ENCODE results near the gene F2RL3.
"Not testable (repeated sequence)": the region's sequence is repeated elsewhere in the genome, so short reads cannot be mapped to it uniquely, and the experiment has no call there.

F2RL3 gene

DNA sequence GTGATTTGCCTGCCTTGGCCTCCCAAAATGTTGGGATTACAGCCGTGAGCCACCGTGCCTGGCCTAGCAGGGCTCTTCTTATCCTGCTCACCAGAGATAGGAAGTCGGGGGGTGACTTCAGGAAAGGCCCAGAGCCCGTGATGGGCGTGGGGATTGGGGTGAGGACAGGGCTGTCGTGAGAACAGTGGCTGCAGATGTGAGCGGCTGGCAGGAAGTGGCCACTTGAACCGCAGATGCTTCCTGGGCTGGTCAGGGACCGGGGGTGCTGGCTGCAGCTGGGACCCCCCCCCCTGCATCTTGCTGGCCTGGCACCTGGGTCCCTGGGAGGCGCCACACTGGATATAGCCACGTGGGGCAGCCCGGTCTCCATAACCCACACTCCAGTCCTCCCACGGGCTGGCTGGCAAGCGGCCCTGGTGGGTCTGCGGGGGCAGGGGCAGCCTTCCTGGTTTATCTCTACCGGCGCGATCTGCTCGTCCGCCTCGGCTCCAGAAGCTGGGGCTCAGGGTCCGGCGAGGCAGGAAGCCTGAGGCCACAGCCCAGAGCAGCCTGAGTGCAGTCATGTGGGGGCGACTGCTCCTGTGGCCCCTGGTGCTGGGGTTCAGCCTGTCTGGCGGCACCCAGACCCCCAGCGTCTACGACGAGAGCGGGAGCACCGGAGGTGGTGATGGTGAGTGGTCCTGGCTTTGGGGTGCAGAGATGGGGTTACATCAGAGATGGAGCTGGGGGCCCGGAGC, at the start of gene F2RL3:
Gene F2RL3 (plus strand): TSS at position 371 of the 737 bp plus-strand sequence. CDS start 191 bp downstream, at position 562.
- no peak for DNase-seq

DNA sequence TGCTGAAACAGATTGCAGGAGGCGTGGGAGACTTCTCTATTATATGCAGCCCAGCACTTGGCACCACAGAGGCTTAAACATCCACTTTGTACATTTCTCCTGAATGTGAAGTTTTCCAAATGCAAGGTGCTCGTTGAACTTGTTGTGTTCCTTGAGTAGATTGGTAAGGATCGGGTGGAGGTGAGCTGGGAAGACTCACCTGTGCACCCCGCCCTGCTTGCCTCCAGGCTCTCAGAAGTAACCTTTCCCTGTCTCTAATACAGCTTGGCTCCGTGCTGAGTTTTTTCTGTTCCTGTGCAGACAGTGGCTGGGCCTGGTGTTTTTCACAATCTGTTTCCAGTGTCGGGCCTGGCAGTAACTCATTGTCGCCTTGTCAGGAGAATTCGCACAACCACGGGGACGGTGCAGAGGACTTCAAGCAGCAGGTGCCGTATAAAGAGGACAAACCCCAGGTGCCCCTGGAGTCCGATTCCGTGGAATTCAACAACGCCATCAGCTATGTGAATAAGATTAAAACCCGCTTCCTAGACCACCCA, 47.3 kb upstream of the F2RL3 start:
- no peak for DNase-seq

DNA sequence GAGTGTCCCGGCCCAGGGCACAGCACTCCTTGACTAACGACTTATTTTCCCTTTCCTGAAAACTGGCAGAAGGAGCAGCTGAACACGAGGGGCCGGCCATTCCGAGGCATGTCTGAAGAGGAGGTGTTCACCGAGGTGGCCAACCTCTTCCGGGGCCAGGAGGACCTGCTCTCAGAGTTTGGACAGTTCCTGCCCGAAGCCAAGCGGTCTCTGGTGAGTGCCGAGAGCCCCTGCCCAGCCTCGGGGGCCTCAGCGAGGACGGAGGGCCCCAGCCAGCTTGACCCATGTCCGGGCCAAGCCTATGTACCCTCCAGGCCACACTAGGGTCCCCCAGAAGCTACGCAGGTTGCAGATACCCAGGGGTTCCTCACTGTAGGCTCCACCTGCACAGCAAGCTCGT, 41.9 kb upstream of the F2RL3 start:
- DNase-seq, result no peak

DNA sequence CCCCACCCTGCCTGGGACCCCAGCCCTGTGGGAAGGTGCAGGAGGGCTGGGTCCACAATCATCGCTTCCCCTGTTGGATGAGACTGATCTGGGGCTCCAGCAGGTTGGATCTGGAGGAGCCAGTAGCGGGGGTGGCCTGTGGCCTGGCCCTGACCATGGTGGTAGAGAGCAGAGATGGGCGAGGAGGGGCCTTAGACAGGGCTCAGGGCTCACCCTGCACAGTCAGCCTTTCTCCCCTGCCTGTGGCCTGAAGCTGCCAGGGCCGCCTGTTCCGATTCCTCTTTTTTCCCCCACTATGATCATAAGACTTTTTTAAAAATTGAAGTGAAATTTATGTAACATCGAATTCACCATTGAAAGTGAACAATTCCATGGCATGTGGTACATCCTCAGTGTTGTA, 41.4 kb upstream of the F2RL3 start:
- DNase-seq, result no peak

DNA sequence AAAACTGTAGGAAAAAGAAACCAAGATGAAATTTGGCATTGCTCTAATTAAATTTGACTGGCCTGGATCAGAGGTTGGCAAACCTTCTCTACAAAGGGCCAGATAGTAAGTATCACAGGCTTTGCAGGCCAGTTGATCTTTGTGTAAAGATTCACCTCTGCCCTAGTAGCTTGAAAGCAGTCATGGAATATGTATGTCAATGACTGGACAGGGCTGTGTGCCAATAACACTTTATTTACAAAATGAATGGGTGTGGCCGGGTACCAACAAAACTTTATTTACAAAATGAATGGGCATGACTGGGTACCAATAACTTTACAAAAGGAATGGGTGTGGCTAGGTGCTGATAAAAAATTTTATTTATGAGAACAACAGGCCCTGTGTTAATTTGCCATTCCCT, 39.6 kb upstream of the F2RL3 start:
- DNase-seq, result no peak

DNA sequence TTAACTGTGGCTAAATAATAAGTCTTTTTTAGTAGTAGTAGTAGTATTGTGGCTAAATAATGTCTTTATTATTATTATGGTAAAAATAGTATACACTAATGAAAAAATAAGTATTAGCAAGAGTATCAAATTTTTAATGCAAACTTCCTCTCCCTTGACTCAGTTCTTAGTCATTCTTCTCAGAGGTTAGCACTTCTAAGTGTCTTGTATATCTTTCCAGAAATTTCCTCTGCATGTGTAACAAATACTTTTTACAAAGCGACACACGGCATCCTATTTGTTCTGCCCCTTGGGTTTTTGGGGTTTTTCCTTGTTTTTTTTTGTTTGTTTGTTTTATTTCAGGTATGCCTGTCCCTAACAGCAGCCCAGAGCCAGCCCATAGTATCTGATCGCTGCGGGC, 38.7 kb upstream of the F2RL3 start:
- DNase-seq, result no peak

DNA sequence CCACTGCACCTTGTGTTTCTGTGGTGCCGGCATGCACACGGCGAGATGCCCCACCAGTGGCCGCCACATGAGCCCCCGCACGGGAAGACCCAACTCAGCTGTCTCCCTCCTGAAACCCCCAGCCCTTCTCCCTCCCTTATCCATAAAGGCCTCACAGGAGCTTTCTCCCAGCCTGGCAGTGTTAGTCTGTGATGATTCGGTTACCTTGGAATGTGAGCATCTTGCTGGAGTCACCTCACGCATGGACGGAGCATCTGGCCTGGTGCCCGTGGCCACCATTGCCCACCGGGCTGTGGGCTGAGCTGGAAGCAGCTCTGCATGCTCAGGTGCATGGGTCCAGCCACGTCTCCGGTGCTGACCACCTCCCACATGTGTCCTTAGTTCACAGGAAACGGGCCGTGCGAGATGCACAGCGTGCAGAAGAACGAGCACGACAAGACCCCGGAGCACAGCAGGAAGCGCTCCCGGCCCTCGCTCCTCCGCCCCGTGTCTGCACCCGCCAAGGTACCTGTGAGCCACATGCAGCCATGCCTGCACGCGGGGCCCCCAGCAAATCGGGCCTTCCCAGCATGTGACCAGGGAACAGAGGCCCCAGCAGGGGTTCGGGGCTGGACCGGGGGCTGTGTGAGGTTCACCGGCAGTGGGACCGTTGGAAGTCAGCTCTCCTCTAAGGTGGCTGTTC, 37.6 kb upstream of the F2RL3 start:
- no peak for DNase-seq

DNA sequence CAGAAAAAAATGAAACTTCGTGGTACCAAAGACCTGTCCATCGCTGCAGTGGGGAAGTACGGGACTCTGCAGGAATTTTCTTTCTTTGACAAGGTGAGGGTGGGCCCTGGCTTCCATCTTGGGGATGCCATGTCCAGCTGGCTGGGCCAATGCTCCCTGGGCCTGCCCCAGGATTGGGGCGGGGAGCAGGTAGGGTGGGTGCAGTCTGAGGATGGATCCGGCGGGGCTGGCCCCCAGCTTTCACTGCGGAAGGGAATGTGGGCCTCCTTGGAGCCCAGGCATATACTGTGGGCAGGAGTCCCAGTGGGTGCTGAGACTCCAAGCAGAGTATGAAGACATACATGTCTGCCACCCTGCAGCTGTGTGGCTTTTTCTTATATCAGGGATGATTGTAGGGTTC, 35.7 kb upstream of the F2RL3 start:
- no peak for DNase-seq

DNA sequence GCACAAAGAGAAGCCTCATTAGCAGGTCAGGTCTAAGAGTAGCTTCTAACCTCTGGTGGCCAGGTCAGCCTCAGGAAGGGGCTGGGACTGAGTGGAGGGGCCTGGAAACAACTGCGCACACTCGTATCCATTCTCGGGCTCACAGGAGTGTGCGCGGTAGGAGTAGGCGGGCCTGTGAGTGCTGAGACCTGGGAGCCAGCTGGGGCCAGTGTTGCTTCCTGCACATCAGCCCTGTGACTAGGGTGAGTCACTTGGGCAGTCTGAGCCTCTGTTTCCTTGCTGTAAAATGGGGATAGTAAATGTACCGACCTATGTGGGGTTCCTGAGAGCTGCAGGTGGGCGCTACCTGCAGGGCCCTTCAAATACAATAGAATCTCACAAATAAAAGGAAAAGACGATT, 32.7 kb upstream of the F2RL3 start:
- no peak for DNase-seq

DNA sequence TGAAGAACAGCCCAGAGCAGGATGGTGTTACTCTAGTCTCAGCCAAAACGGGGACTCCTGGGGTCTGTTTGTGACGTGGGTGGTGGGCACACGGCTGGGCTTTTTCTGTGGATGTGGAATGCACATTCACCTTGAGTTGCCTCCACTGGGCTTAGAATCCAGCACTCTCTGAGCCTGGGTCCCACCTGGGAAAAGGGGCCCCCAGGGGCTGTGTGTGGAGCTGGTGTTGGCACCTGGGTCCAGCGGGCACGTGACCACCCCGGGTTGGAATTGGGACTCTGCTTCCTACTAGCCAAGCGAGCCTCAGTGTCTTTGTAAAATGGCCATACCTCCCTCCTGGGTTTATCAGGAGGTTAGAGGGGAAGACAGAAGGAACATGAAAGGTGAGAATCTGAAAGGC, 29.2 kb upstream of the F2RL3 start:
- DNase-seq, result no peak

DNA sequence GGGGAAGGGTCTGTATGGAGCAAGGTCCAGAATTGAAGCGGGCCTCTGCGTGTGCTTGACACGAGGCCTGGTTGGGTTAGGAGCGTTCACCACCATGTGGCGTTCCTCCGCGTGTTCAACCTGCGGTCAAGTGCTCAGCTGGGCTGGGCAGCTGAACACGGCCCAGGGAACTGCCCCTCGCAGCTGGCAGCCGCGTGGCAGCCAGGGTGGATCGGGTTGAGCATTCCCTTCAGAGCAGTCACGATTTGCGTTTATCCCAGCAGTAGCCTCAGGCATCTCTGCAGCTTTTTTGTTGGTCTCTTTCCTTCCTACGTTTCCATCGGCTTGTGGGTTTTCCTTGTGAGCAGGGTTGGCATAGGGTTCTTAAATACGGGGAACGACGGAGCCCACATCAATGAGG, 28.7 kb upstream of the F2RL3 start:
- DNase-seq, result no peak

DNA sequence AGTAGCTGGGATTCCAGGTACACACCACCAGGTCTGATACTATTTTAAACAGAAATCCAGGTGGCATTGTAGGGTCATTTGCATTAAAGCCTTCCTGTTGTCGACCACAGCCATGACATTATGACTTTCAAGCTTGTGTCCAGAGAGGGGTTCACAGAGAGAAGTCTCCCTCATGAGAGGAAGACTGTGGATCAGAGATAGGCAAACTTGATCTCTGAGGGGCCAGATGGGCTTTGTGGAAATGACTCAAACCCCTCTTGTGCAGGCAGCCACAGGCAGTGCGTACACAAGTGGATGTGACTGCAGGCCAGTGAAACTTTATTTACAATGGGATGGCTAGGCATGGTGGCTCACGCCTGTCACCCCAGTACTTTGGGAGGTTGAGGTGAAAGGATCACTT, 27.8 kb upstream of the F2RL3 start:
- DNase-seq, result no peak

DNA sequence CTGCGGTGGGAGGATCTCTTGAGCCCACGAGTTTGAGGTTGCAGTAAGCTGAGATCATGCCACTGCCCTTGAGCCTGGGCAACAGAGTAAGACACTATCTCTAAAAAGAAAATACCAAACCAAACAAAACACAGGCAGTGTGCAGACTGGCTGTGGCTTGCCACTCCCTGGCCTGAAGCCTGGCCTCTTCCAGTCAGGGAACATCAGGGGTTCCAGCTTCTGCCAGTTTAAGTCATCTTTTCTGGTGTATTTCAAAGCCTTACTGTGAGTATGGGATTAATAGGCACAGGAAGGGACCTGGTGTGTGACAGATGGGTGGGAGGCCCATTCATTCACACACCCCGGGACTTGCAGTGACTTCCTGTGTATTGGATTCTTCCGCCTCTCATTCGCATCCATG, 27.0 kb upstream of the F2RL3 start:
- DNase-seq, result no peak

DNA sequence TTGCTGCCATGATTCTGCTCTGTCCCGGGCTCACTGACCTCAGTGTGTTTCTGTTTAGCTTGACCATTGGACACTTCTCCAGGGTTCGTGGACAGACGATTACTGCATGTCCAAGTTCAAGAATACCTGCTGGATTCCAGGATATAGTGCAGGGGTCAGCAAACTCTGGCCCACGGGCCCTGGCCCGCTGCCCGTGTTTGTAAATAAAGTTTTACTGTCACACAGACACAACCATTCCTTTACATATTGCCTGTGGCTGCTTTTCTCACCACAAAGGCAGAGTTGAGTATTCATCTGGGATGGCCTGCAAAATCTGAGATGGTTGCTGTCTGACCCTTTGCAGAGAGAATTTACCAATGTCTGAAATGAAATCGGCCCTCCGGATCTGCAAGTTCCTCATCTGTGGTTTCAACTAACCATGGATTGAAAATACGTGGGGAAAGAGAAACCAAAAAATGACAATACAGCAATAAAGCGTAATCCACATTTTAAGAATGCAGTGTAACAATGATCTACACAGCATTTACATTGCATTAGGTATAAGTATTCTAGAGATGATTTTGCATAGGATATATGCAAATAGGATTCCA, 25.9 kb upstream of the F2RL3 start:
- no peak for DNase-seq

DNA sequence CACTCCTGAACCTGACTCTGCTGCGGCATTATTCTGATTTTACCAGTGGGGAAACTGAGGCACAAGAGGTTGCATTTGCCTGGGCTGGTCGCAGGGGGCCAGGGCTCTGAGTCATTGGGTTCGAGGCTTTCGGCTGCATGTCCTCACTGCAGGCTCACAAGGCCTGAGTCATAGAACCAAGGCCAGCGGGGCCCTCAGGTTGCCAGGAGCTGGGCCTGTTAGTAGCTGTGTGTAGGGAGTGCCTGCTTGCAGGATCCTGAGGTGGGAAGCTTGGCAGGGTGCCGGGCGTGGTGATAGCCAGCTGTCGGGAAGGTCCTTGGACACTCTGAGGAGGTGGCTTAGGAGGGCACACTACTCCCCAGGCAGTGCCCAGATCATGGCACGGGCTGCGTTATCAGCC, 21.6 kb upstream of the F2RL3 start:
- DNase-seq, result no peak

DNA sequence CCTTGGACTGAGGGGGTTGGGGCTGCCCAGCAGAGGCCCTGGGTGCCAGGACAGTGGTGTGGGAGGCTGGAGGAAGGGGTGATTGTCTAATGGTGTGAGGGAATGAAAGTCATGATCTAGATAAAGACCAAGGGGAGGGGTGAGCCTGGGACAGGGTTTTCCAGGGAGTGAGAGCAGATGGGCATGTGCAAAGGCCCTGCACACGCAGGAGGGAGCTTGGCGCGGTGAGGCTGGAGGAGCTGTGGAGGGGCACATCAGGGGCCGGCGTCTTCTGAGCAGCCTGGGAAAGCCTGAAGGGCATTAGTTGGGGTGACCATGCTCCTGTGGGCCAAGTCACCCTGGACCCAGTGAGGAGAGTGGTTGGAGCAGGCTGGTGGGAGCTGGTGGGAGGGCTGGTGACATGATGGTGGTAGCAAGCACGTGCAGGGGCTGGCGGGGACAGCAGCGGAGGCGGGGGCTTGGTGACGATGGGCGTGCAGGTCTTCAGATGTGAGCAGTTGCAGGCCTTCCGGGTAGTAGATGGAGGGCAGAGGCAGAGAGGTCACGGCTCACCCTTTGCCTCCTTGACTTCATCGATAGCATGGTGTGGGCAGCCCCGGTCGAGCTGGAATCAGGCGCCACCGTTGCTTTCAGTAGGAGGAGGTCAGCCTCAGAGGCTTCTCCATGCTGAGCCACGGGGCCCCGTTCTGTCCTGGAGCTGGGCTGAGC, 20.2 kb upstream of the F2RL3 start:
- no peak for DNase-seq

DNA sequence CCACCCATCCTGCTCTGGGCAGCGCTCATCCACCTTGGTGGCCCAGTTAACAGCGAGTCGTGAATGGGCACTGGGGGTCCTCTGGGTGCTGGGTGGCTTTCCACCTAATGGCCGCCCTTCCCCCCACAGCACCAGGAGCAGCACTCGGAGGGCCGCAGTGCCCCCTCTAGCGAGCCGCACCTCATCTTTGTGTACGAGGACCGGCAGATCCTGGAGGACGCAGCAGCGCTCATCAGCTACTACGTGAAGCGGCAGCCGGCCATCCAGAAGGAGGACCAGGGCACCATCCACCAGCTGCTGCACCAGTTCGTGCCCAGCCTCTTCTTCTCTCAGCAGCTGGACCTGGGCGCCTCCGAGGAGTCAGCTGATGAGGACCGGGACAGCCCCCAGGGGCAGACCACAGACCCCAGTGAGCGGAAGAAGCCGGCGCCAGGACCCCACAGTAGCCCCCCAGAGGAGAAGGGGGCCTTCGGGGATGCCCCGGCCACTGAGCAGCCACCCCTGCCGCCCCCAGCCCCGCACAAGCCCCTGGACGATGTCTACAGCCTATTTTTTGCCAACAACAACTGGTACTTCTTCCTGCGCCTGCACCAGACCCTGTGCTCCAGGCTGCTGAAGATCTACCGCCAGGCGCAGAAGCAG, 19.3 kb upstream of the F2RL3 start:
- DNase-seq, result no peak

DNA sequence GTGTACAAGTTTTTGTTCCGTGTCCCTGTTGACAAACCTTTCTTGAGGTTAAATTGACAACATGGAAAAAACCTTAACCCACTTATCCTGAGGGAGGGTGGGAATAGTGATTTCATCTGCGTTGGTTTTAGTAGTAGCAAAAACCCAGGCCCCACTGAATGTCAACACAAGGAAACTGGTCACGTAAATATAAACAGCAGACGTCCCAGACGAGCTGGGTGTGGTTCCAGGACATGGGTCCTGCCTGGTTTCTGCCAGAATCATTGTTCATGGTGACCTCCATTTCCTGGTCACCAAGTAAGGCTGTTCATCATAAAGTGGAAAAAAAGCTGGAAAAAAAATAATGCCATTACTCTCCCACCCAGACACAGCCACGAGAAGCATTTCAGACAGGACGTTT, 16.9 kb upstream of the F2RL3 start:
- DNase-seq, result no peak

DNA sequence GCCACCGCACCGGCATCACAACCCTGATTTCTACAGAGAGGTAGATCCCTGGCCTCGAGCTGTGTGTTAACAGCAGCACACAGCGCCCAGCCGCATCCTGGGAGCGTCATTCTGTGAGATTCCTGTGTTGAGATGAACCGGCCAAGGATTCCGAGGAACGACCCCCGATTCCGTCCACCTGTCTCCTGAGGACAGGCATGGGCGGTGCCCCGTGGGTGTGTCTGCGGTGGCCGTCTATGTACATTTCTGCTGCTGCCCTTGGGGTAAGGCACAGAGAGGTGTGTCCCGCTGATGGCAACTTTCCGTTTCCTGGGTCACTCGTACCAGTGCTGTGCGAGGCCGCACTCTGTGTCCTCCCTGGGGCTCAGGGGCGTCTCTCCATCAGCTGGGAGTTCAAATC, 16.1 kb upstream of the F2RL3 start:
- DNase-seq, result no peak

DNA sequence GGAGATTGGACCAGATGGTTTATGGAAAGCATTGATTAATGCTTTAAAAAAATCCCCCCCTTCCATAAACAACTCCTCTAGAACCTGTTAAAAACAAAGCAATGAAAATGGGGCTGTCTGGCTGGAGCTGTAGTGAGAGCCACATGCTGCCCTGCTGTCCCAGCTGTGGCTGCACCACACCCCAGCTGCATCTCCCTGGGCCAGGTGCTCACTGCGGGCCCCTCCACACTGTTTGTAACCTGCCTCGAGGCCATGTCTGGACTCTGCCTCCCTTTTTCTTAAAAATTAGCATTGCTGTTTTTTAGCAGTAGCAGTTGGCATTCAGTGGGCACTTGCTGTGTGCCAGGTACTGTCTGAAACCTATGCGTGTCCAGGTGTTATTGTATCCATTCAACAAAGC, 15.2 kb upstream of the F2RL3 start:
- DNase-seq, result no peak

DNA sequence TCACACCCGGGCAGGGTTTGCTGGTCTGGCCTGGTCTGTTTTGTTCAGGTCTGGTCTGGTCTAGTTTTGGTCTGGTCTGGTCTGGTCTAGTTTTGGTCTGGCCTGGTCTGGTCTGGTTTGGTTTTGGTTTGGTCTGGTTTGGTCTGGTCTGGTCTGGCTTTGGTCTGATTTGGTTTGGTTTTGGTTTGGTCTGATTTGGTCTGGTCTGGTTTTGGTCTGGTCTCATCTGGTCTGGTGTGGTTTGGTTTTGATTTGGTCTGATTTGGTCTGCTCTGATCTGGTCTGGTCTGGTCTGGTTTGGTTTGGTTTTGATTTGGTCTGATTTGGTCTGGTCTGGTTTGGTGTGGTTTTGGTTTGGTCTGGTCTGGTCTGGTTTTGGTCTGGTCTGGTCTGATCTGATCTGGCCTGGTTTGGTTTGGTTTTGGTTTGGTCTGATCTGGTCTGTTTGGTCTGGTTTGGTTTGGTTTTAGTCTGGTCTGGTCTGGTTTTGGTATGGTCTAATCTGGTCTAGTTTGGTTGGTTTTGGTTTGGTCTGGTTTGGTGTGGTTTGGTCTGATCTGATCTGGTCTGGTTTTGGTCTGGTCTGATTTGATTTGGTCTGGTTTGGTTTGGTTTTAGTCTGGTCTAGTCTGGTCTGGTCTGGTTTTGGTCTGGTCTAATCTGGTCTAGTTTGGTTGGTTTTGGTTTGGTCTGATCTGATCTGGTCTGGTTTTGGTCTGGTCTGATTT, 14.4 kb upstream of the F2RL3 start:
- no peak for DNase-seq

DNA sequence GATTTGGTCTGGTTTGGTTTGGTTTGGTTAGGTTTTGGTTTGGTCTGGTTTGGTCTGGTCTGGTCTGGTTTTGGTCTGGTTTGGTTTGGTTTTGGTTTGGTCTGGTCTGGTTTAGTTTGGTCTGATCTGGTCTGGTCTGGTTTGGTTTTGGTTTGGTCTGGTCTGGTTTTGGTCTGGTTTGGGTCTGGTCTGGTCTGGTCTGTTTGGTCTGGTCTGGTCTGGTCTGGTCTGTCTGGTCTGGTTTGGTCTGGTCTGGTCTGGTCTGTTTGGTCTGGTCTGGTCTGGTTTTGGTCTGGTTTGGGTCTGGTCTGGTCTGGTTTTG, 13.9 kb upstream of the F2RL3 start:
- DNase-seq, result not testable (repeated sequence)
